AG20443 (cell line): Measurements from ENCODE around the gene EDA.
"Not testable (repeated sequence)": the region's sequence is repeated elsewhere in the genome, so short reads cannot be mapped to it uniquely, and the experiment has no call there.

Experiments used
- DNase-seq: peaks from one replicate; pipeline ENCODE4 v3.0.0; 2012; ENCODE audit warnings: low spot score, mixed read lengths

EDA gene

DNA sequence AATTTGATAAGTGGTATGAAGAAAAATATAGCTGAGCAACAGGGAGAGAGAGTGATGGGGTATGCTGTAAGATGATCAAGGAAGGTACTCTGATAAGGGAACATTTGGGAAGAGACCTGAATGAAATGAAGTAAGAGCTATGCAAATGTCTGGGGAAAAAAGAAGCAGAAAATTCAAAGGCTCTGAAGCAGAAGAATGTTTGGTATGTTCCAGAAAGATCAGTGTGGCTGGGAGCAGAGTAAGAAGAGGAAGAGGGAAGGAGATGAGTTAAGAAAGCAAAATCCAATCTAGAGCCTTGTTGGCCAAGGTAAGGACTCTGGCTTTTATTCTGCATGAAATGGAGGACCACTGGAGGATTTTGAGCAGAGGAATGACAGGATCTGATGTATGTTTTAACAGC, 343.8 kb downstream of the EDA start:
- no peak for DNase-seq

GRCh38 chrX:69961365-69962072, 345.6 kb downstream of the EDA start:
- no peak for DNase-seq

- no peak for DNase-seq
Observed at GRCh38 chrX:69968950-69969349, 353.0 kb downstream of the EDA start.

- DNase-seq = no peak
Observed at GRCh38 chrX:69969460-69969859, 353.5 kb downstream of the EDA start.

- DNase-seq = no peak
Observed at GRCh38 chrX:69987691-69988090, 371.8 kb downstream of the EDA start.

DNA sequence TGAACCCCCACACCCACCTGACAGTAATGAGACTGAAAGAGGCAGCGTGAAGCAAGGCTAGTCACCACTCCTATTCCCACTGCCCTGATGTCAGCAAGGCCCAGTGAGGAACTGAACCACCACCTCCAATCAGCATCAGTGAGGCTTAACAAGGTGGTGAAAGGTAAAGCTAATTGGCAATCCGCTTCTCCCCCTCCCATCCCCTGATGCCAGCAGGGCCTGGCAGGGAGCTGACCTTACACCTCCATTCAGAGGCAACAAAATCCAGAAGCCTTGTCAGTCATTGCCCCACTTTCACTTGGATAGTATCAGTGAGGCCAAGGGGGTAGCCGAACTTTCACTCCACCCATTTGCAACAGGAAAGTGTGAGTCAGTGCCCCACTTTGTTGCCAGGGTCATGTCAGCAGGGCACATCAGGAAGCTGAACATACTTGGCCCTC, 373.1 kb downstream of the EDA start:
- no peak for DNase-seq

GRCh38 chrX:69991685-69992084, 375.8 kb downstream of the EDA start:
- no peak for DNase-seq

GRCh38 chrX:69993494-69993893, 377.6 kb downstream of the EDA start:
- no peak for DNase-seq

DNA sequence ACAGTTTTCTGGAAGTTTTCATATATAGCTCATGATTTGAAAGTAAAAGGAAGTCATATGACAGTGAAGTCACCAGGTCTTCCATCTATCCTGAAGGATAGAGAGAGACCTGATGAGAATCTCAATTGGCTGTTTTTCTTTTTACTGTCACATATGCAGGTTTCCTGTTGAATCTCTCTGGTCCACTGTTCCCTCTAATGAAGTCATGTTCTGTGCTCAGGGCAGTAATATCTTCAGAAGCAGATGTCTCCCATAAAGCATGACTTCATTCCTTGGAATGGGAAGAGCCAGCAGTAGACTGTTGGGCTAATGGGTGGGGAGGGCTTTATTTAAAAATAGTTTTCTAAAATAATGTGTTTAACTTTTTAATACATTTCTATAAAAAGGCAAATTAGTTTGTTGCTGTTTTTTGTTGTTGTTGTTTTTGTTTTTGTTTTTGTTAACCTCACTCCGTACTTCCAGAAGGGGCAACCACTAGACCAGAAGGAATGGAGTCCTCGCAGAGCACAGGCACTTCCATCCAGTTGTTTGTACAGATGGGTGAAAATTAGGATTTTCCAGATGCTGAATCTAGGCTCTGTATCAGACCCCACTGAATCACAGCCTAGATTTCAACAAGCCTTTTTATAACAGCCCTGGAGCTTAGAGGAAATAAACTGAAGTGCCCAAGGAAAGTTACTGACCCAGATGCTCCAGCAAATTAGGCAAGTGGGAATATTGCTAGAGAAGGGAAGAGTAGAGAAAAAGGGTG, 379.6 kb downstream of the EDA start:
- no peak for DNase-seq

DNA sequence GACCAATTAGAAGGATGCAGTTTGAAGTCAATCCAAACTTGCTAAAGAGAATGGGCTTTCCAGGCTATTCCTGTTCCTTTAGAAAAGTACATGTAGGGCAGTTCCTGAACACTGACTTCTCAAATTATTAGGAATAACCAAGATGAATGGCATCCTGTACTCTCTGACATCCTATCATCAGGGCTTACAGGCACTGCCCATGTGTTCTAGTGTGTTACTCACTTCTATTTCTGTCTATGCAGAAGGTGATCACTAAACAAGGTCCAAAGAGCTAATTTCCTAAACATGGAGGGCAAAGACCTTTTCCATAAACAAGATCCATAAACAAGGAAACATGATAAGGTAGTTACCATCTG, 380.2 kb downstream of the EDA start:
- no peak for DNase-seq

DNA sequence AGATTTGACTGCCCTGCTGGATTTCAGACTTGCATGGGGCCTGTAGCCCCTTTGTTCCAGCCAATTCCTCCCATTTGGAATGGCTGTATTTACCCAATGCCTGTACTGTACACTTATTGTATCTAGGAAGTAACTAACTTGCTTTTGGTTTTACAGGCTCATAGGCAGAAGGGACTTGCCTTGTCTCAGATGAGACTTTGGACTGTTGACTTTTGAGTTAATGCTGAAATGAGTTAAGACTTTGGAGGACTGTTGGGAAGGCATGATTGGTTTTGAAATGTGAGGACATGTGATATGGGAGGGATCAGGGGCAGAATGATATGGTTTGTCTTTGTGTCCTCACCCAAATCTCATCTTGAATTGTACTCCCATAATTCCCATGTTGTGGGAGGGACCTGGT, 382.4 kb downstream of the EDA start:
- not testable (repeated sequence) for DNase-seq

GRCh38 chrX:70001269-70001668, 385.4 kb downstream of the EDA start:
- no peak for DNase-seq

- no peak for DNase-seq
Observed at GRCh38 chrX:70001708-70002341, 385.9 kb downstream of the EDA start.

DNA sequence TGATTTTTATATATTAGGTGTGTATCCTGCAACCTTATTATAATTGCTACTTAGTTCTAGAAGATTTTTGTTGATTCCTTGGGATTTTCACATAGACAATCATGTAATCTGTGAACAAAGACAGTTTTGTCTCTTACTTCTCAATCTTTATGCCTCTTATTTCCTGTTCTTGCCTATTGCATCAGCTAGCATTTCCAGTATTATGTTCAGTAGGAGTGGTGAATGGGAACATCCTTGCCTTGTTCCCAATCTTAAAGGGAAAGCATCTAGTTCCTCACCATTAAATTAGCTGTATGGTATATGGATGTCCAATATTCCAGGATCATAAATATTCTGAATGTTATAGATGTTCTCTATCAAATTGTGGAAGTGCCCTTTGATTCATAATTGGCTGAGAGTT, 392.0 kb downstream of the EDA start:
- DNase-seq = no peak

DNA sequence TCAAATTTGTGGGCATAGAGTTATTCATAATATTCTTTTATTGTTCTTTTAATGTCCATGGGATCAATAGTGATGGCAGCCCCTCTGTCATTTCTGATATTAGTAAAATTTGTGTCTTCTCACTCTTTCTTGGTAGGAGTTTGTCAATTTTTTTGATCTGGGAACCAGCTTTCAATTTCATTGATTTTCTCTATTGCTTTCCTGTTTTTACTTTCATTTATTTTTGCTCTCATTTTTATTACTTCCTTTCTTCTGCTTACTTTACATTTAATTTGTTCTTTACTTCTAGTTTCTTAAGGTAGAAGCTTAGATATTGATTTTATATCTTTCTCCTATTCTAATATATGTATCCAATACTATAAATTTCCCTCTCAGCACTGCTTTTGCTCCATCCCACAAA, 393.1 kb downstream of the EDA start:
- DNase-seq = no peak

GRCh38 chrX:70009970-70010369, 394.1 kb downstream of the EDA start:
- DNase-seq = no peak

DNA sequence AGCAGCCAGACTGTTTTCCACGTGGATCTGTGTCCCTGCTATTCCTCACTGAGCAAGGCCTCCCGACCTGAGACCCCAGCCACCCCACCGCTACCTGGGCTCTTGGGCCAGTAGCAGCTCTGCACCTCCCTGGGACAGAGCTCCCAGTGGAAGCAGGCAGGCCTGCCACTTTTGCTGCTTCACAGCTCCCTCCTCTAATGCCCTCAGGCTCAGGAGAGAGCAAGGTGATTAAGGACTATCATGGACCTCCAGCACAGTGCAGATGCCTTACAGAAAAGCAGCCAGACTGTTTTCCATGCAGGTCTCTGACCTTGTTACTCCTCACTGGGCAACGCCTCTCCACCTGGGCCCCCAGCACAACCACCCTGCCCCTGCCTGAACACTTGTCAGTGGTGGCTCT, 396.8 kb downstream of the EDA start:
- no peak for DNase-seq

- DNase-seq = no peak
Observed at GRCh38 chrX:70013466-70014381, 397.8 kb downstream of the EDA start.

- DNase-seq = no peak
Observed at GRCh38 chrX:70016513-70016912, 400.6 kb downstream of the EDA start.

DNA sequence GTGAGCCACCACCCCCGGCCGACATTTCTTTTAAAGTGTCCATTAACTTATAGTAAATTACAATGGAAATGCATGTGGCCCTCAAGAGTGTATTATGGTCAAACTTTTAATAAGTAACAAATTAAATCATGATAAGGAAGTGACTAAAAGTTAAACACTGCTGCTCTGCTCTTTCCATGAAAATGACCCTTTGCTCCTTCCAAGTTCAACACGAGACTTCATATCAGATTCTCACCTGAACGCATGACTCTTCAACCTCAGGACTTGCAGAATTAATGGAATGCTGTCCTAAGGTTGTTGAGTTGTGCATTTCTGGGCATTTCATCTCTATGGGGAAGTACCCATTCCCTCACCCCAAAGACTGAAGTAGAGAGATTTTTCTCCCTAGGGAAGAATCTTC, 406.7 kb downstream of the EDA start:
- DNase-seq = no peak

DNA sequence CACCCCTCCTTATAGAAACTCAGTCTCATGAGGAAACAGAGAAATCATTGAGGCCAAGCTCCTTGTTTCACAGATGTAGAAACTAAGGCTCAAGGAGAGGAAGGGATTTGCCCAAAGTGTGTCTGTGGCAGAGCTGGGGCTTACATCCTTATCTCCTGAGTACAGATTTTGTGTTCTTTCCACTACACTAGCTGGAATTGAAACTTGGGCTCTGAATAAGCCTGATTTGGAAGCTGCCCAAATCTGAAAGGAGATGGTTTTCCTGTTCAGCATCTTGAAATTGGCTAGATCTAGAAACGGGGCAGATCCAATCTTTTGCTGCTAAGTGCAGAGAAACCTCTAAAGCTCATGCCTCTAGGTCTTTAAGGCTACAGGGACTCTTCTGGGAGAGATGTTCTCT, 409.6 kb downstream of the EDA start:
- DNase-seq = no peak

DNA sequence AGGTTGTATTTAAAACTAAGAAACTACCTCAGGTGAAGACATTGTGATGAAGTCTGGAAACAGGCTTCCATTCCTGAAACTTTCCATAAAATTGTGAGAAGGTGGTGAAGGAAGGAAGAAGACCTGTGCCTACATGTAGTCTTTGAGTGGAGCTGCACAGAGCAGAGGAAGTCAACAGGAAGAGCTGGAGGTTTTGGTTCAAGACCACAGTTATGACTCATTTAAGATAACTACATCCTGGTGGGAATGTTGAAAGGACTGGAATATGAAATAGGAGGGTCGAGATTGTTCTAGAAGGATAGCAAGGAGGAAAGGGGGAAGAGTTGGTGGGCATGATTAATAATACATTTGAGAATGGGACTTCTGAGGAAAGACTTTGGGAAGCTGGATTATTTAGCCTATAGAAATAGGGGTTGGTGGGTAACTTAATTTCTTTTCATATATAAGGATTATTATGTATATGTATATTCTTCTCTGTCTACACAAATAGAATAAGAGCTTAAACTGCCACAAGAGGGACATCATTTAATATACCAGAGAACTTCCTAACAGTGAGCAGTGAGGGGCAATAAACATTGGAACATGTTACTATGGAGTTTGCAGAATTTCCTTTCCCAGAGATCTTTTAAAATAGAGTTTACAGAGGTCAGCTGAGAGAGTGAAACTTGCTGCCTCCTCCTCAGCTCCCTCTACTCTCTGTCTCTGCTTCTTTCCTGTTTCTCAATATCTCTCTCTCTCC, 410.4 kb downstream of the EDA start:
- DNase-seq = no peak
